ENCODE results near the gene EMC8.
A peak's percentile ranks its signal among the peaks of the same experiment; 100 is the strongest.

The EMC8 gene

GRCh38 chr16:85781695-85782370 lies 17.5 kb downstream of the EMC8 start:
- DNase-seq: no peak

GRCh38 chr16:85781156-85781555 lies 18.2 kb downstream of the EMC8 start:
- DNase-seq: no peak

- DNase-seq: no peak
These were observed 19.1 kb downstream of the EMC8 start for GRCh38 chr16:85780281-85780680.

GRCh38 chr16:85778873-85779272 lies 20.5 kb downstream of the EMC8 start:
- DNase-seq: no peak

- peak; percentile 37 for DNase-seq
These were observed 21.6 kb downstream of the EMC8 start for GRCh38 chr16:85777583-85778310.

- no peak for DNase-seq
These were observed 24.5 kb downstream of the EMC8 start for GRCh38 chr16:85774811-85775210.

GRCh38 chr16:85774136-85774535 lies 25.2 kb downstream of the EMC8 start:
- DNase-seq: no peak

GRCh38 chr16:85773044-85773443 lies 26.3 kb downstream of the EMC8 start:
- DNase-seq: no peak

- DNase-seq: no peak
These were observed 28.6 kb downstream of the EMC8 start for GRCh38 chr16:85770741-85771140.

GRCh38 chr16:85768199-85768598 lies 31.1 kb downstream of the EMC8 start:
- no peak for DNase-seq

GRCh38 chr16:85767531-85767930 lies 31.8 kb downstream of the EMC8 start:
- peak; percentile 89 for DNase-seq

- no peak for DNase-seq
These were observed 33.6 kb downstream of the EMC8 start for GRCh38 chr16:85765767-85766166.

- DNase-seq: no peak
These were observed 34.1 kb downstream of the EMC8 start for GRCh38 chr16:85765211-85765610.

GRCh38 chr16:85763616-85764015 lies 35.7 kb downstream of the EMC8 start:
- DNase-seq: no peak

- DNase-seq: no peak
These were observed 36.4 kb downstream of the EMC8 start for GRCh38 chr16:85762970-85763369.

GRCh38 chr16:85761861-85762260 lies 37.5 kb downstream of the EMC8 start:
- no peak for DNase-seq

- no peak for DNase-seq
These were observed 39.5 kb downstream of the EMC8 start for GRCh38 chr16:85759631-85760419.

GRCh38 chr16:85759136-85759535 lies 40.2 kb downstream of the EMC8 start:
- DNase-seq: no peak

GRCh38 chr16:85757341-85757822 lies 42.0 kb downstream of the EMC8 start:
- peak; percentile 75 for DNase-seq

GRCh38 chr16:85755929-85756768 lies 43.2 kb downstream of the EMC8 start:
- DNase-seq: peak; percentile 27

GRCh38 chr16:85754413-85754812 lies 44.9 kb downstream of the EMC8 start:
- DNase-seq: no peak

- DNase-seq: no peak
These were observed 45.4 kb downstream of the EMC8 start for GRCh38 chr16:85753976-85754375.

GRCh38 chr16:85753559-85753958 lies 45.8 kb downstream of the EMC8 start:
- no peak for DNase-seq

All from fibroblast of skin of right quadriceps (primary cell).